Stomach smooth muscle (tissue), 2 donors: ENCODE results near the gene ZNF653.
"Not testable (repeated sequence)": the region's sequence is repeated elsewhere in the genome, so short reads cannot be mapped to it uniquely, and the experiment has no call there.

Experiments
- H3K27ac ChIP-seq: one replicate; pipeline ENCODE4 v1.7.0; 2013; ENCODE audit warnings: mild to moderate bottlenecking, low read length, inconsistent platforms
- H3K27me3 ChIP-seq, 2 donors: one replicate each; pipeline ENCODE4 v1.7.0; 2013; ENCODE audit warnings: low read length in 2 of 2; ENCODE audit not compliant: insufficient read depth in 2 of 2, control insufficient read depth in 1 of 2
- H3K36me3 ChIP-seq, 2 donors: one replicate each; pipeline ENCODE4 v1.7.0; 2013; ENCODE audit warnings: low read length in 2 of 2; ENCODE audit not compliant: control insufficient read depth in 2 of 2, insufficient read depth in 2 of 2
- H3K4me1 ChIP-seq: one replicate; pipeline ENCODE4 v1.7.0; 2013; ENCODE audit warnings: low read length; ENCODE audit not compliant: control insufficient read depth, insufficient read depth
- H3K4me3 ChIP-seq, 2 donors: one replicate each; pipeline ENCODE4 v1.7.0; 2013; ENCODE audit warnings: low read length in 2 of 2
- H3K9ac ChIP-seq, 2 donors: one replicate each; pipeline ENCODE4 v1.7.0; 2013; ENCODE audit warnings: low read length in 2 of 2, mild to moderate bottlenecking in 1 of 2
- H3K9me3 ChIP-seq, 2 donors: one replicate each; pipeline ENCODE4 v1.7.0; 2013; ENCODE audit warnings: low read length in 2 of 2; ENCODE audit not compliant: control insufficient read depth in 2 of 2
- donor health status: healthy.
- donor health status: Pancreatic carcinoma.

The ZNF653 gene

DNA sequence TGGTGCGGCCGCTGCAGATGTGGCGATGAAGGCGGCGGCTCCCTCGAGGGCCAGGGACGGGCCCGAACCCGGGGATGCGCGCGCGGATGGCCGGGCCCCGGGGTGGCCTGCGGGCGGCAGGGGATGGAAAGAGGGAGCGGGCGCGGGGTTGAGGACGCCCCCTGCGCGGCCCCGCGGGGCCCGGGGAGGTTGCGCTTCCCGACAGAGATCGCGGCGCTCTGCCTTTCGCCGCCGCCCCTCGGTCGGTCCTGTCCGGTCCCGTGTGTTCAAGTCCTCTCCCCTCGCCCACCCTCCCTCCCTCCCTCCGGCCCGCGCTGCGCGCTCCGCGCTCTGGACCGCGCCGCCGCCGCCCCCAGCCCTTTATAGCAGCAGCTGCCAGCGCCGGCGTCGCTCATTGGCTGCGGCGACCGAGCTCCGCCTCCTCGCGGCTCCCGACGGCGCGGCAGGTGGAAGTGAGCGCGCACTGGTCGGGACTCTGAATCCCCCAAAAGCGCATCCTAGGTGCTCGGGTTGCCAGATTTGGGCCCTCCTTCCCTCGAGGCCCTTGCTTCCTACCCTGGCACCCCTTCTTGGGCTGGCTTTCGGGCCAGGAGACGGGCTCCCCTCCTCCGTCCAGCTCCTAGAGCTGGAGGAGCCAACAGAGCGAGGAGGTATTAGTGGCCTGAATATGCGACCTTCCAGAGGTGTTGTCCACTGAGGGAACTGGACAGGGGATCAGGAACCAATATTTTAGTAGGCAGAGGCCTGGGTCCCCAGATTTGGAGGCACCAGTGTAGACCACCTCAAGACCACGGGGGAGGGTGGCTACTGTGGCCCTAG, 24.7 kb downstream of the ZNF653 start, which contains the start of gene ELAVL3:
Gene ELAVL3, minus strand, starts transcription at position 332 of the 819 bp plus-strand sequence. CDS start 438 bp downstream, outside the sequence.
- H3K4me3 ChIP-seq, result peak within 1 kb of the TSS in 1 of 2 donors; percentile 22
- H3K27ac ChIP-seq, result no peak within 1 kb of the TSS

DNA sequence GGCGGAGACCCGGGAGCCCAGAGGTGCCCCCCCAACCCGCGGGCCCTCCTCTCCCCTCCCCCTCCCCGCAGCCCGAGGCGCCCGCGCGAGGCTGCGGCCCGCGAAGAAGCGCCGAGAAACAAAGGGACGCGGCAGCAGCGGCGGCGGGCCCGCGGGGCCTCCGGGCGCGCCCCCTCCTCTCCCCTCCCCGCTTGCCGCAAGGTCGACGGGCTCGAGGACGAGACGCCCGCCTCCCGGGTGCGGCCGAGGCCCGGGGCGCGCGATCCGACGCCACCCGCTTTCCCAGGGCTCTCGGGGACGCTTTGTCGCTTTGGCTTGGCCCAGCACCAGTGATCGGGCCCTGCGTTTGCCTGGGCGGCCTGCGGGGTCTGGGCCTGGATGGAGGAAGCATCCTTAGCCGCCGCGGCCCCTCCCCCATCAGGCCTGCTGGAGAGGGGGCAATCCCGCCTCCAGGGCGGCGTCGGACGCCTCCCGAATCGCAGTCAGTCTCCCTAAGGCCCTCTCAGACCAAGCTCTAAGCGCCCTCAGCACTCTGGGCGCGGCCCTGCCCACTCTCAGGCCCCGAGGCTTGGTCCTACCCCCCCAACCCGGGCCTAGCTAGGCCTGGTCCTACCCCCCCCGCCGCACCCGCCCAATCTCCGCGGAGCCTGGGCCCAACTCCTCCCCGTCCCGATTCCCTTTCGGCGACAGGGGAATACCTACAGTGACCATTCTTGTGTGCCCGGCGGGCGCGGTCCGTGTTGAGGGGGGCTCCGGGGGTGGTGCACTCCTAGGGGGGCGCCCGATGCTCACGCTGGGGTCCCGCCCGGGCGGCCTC, 25.5 kb downstream of the ZNF653 start:
- peak overlapping the region in 1 of 2 donors; percentile 22 for H3K4me3 ChIP-seq
- H3K9ac ChIP-seq, result no peak overlapping the region
- no peaks in the 10 kb centered on the region for H3K9me3 ChIP-seq
- peaks cover 25% of the 10 kb centered on the region for H3K4me1 ChIP-seq
- peaks cover 0 to 4% of the 10 kb centered on the region in 2 donors for H3K36me3 ChIP-seq
- peaks cover 25 to 52% of the 10 kb centered on the region in 2 donors for H3K27me3 ChIP-seq
- no peak overlapping the region for H3K27ac ChIP-seq

More for the DNA sequence above, 24.7 kb downstream of the ZNF653 start, which contains the start of gene ELAVL3:
- Histone ChIP-seq H3K9ac (no peak within 1 kb of the TSS), H3K27me3 (peaks cover 27 to 55% of the 10 kb centered on the region in 2 donors), H3K9me3 (no peaks in the 10 kb centered on the region), H3K36me3 (peaks cover 0 to 4% of the 10 kb centered on the region in 2 donors), H3K4me1 (peaks cover 25% of the 10 kb centered on the region)

DNA sequence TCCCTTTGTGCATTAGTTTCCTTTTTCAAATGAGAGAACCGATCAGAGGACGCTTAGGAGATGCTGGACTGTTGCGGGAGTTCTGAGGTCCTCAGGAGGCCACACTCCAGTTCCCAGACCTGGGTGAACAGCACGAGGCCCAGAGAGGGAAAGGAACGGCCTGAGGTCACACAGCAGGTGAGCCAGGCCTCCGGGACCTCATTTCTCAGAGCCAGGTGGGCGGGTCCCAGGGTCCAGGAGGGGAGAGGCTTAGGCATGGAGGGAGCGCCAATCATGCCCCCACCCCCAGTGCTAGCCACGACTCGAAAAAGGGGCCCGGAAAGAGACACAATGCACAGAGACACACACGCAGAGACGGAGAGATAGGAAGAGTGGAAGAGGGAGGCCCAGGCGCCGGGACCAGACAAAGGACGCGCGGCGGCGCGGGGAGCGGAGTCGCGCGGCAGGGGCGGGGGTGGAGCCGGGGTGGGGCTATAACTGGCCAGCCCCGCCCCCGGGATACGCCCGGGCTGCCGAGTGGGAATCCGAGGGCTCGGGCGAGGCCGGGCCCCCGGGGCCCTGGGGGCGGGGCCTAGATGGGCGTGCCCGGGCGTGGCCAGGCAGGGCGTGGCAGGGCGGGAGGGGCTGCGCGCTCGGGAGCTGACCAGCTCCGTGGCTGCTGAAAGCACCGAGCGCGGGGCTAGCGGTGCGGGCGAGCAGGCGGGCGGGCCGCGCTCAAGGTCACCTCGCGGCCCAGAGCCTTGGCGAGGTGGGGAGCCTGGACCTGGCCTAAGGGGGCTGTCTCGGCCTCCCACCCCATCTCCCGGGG, 26.3 kb downstream of the ZNF653 start:
- Histone ChIP-seq H3K4me3 (no peak overlapping the region), H3K27ac (no peak overlapping the region), H3K27me3 (peaks cover 25 to 50% of the 10 kb centered on the region in 2 donors), H3K36me3 (peaks cover 0 to 4% of the 10 kb centered on the region in 2 donors), H3K4me1 (peaks cover 25% of the 10 kb centered on the region), H3K9me3 (no peaks in the 10 kb centered on the region), H3K9ac (no peak overlapping the region)

DNA sequence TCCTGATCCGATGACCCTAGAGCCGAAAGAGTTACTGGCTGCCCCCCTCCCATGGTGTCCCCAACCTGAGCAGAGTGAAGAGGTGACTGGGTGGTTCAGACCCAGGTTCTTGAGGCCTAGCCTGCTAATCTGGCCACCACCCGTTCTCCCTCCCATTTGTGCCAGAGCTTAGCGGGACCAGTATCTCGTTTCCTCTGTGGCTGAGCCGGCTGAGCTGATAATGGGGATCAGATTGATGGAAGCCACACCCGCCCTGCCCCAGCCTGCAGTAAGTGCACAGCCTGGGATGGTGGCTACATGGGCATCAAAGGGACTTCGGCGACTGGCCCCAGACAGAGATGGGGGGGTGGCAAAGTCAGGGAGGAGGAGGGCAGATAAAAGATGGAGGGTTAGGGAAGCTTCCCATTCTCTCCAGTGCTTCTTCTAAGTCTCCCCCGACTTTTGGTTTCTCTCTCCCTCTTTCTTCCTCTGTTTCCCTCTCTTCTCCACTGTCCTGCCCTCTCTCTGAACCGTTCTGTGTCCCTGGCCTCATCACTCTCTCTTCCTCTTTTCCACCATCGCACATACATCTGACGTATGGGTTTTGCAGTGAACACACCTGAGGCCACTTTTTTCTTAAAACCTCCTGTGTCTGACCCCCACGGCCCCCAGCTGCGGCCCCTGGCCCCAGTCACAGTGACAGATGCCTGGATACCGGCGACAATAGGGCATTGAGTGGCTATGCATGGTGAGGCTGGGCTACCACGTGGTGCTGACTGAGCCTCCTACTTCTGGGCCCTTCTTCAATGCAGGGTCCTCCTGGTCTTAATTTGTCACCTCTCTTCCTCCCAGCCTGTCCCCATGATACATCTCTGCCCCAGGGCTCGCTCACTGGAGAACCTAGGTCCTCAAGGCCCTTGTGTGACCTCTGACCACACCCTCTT, 27.2 kb downstream of the ZNF653 start:
- H3K27me3 ChIP-seq, result peaks cover 21 to 42% of the 10 kb centered on the region in 2 donors
- no peak overlapping the region for H3K4me3 ChIP-seq

DNA sequence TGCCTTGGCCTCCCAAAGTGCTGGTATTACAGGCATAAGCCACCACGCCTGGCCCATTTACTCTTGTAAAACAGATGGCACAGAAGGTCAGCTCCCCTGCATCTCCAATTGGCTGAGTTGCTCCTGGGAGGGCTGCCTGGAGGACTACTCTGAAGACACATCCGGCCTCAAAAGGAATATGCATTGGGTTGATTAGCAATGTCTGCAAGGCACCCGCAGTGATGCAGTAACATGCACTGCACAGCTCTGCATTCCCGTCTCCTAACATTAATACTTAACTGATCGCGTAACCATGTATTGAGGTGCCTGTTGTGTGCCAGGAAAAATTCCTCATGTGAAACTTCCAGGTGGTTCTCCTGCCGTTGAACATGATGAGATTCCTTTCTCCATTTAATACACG, 29.8 kb downstream of the ZNF653 start:
- no peak overlapping the region for H3K4me3 ChIP-seq
- peaks cover 10% of the 10 kb centered on the region for H3K4me1 ChIP-seq
- H3K9me3 ChIP-seq, result no peaks in the 10 kb centered on the region
- H3K9ac ChIP-seq, result no peak overlapping the region
- H3K36me3 ChIP-seq, result no peaks in the 10 kb centered on the region
- H3K27ac ChIP-seq, result no peak overlapping the region
- H3K27me3 ChIP-seq, result peaks cover 2 to 16% of the 10 kb centered on the region in 2 donors

More for the DNA sequence above, 27.2 kb downstream of the ZNF653 start:
- no peaks in the 10 kb centered on the region for H3K9me3 ChIP-seq
- no peak overlapping the region for H3K27ac ChIP-seq
- H3K4me1 ChIP-seq, result peaks cover 25% of the 10 kb centered on the region
- H3K36me3 ChIP-seq, result no peaks in the 10 kb centered on the region
- no peak overlapping the region for H3K9ac ChIP-seq

DNA sequence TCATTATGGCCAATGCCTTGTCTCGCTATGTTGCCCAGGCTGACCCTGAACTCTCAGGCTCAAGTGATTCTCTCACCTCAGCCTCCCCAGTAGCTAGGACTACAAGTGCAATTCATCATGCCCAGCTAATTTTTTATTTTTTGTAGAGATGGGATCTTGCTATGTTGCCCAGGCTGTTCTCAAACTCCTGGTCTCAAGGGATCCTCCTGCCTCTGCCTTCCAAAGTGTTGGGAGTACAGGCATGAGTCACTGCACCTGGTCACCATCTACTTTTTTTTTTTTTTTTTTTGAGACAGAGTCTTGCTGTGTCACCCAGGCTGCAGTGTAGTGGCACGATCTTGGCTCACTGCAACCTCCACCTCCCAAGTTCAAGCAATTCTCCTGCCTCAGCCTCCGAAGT, 30.3 kb downstream of the ZNF653 start:
- not testable (repeated sequence) for H3K36me3 ChIP-seq, H3K27ac ChIP-seq, H3K4me1 ChIP-seq, H3K9ac ChIP-seq, H3K4me3 ChIP-seq, H3K9me3 ChIP-seq
- H3K27me3 ChIP-seq, result peaks cover 2 to 11% of the 10 kb centered on the region in 2 donors

DNA sequence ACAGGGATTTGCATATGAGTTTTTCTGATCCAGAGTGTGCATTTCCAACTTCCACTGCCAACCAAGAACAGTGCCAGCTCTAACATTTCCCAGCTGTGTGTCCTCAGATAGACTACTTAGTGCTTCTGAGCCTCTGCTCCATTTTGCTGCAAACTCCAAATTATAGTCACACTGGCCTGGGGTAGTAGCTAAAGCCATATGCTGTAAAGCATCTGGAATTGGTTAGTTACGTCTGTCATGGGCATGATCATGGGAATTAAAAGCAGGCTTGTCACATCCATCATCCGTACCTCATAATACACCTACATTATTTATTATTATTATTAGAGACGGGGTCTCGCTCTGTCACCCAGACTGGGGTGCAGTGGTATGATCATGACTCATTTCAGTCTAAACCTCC, 31.9 kb downstream of the ZNF653 start:
- Histone ChIP-seq H3K4me1 (no peaks in the 10 kb centered on the region), H3K9ac (no peak overlapping the region), H3K36me3 (no peaks in the 10 kb centered on the region), H3K4me3 (no peak overlapping the region), H3K27ac (no peak overlapping the region), H3K27me3 (peaks cover 0 to 2% of the 10 kb centered on the region in 2 donors), H3K9me3 (no peaks in the 10 kb centered on the region)

DNA sequence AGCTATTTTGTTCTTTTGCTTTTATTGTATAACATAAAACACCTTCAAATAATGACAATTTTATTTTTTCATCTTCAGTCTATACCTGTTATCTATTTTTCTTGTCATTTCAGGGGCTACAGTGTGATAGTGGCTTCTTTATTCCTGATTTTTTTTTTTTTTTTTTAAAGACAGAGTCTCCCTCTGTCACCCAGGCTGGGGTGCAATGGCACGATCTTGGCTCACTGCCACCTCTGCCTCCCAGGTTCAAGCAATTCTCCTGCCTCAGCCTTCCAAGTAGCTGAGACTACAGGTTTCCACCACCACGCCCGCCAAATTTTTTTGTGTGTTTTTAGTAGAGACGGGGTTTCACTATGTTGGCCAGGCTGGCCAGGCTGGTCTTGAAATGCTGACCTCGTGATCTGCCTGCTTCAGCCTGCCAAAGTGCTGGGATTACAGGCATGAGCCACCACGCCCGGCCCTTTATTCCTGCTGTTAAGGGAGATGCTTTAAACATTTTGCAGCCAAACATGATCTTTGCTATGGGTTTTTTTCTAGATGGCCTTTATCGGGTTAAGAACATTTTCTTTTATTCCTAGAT, 37.3 kb downstream of the ZNF653 start:
- not testable (repeated sequence) for H3K4me1 ChIP-seq, H3K36me3 ChIP-seq, H3K27me3 ChIP-seq, H3K27ac ChIP-seq, H3K9ac ChIP-seq, H3K9me3 ChIP-seq, H3K4me3 ChIP-seq

DNA sequence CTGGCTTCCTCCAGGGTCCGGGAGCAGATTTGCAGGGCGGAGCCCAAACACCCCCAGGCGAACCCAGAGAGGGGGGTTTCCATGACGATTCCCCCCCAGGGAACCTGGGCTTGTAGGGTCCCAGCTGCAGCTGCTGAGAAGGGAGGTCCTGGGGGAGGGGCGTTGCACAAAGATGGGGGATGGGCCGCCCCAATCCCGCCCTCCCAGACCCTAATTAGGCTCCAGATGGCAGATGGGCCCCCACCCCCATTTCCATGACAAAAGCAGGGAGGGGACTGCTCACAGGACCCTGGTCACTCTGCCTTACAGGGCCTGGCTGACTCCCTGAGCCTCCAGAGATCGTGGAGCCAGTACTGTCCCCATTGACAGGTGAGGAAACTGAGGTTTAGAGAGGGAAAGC, 40.0 kb downstream of the ZNF653 start:
- peaks cover 0 to 6% of the 10 kb centered on the region in 2 donors for H3K27me3 ChIP-seq
- no peaks in the 10 kb centered on the region for H3K9me3 ChIP-seq
- H3K27ac ChIP-seq, result no peak overlapping the region
- no peak overlapping the region for H3K4me3 ChIP-seq
- no peaks in the 10 kb centered on the region for H3K36me3 ChIP-seq
- no peak overlapping the region for H3K9ac ChIP-seq
- no peaks in the 10 kb centered on the region for H3K4me1 ChIP-seq
